Smooth muscle cell (in vitro differentiated cells): ENCODE measurements around the gene LMAN1L. TPM values are rescaled to one million over a fixed set of nuclear protein-coding genes. Genes with fewer than 3 reads are reported as not detected.

Experiments
- DNase-seq: peaks from one replicate; lab custom pipeline; 2025; ENCODE audit not compliant: unreplicated experiment; lab: John Stamatoyannopoulos, UW
- H2AFZ ChIP-seq: fragments of 200-600 bp; sonication (generic); 2 replicates; pipeline ENCODE4 v1.6.0; 2016; ENCODE audit warnings: antibody characterized with exemption, low read depth, mild to moderate bottlenecking
- H3F3A ChIP-seq: fragments of 200-600 bp; sonication (generic); 2 replicates; pipeline ENCODE4 v1.6.0; 2017; ENCODE audit warnings: antibody characterized with exemption, low read depth
- H3K27ac ChIP-seq: fragments of 200-600 bp; sonication (generic); 2 replicates; pipeline ENCODE4 v1.5.1; 2016; ENCODE audit warnings: low read depth, mild to moderate bottlenecking
- H3K27me3 ChIP-seq: fragments of 200-600 bp; sonication (generic); 2 replicates; pipeline ENCODE4 v1.6.1; 2016; ENCODE audit warnings: low read depth, mild to moderate bottlenecking
- H3K36me3 ChIP-seq: fragments of 200-600 bp; sonication (generic); 2 replicates; pipeline ENCODE4 v1.5.1; 2016; ENCODE audit warnings: low read depth
- H3K4me1 ChIP-seq: fragments of 200-600 bp; sonication (generic); 2 replicates; pipeline ENCODE4 v1.5.1; 2016; ENCODE audit warnings: low read depth
- H3K4me2 ChIP-seq: fragments of 200-600 bp; sonication (generic); 2 replicates; pipeline ENCODE4 v1.6.0; 2016; ENCODE audit warnings: mild to moderate bottlenecking
- H3K4me3 ChIP-seq: fragments of 200-600 bp; sonication (generic); 2 replicates; pipeline ENCODE4 v1.5.1; 2016; ENCODE audit warnings: mild to moderate bottlenecking
- H3K79me2 ChIP-seq: fragments of 200-600 bp; sonication (generic); 2 replicates; pipeline ENCODE4 v1.6.0; 2016; ENCODE audit warnings: low read depth, mild to moderate bottlenecking
- H3K9ac ChIP-seq: fragments of 200-600 bp; sonication (generic); 2 replicates; pipeline ENCODE4 v1.6.0; 2016; ENCODE audit warnings: low read depth
- H3K9me3 ChIP-seq: fragments of 200-600 bp; sonication (generic); replicated peaks from 2 replicates; pipeline ENCODE4 v1.5.1; 2016; ENCODE audit warnings: low read depth
- H4K20me1 ChIP-seq: fragments of 200-600 bp; sonication (generic); 2 replicates; pipeline ENCODE4 v1.6.0; 2016; ENCODE audit warnings: low read depth
- CTCF ChIP-seq: fragments of 200-600 bp; sonication (generic); IDR thresholded peaks from 2 replicates; pipeline ENCODE4 v1.5.1; 2017; ENCODE audit warnings: borderline replicate concordance, mild to moderate bottlenecking, antibody characterized with exemption; ENCODE audit not compliant: insufficient read depth, poor library complexity, severe bottlenecking
- WGBS: methylation state at CpG from one replicate; pipeline ENCODE4 v1.1.7; 2016; ENCODE audit warnings: low lambda C conversion rate; 5-methylcytosine and 5-hydroxymethylcytosine counted together
- polyA plus RNA-seq: library from polyadenylated mRNA; unstranded; fragments of >200 nt; fragmentation: Nextera tagmentation; extraction: Ambion mirVana; gene quantifications from 2 replicates; pipeline ENCODE4 v1.2.1, GENCODE V29; 2016
- total RNA-seq: library from RNA; depleted of rRNA; stranded (reverse); fragments of >200 nt; gene quantifications from 2 replicates; pipeline ENCODE4 v1.2.3, GENCODE V29; 2014

The LMAN1L gene
- total and polyA plus RNA-seq, 2 experiments from 2014 or later: not detected

- H3K9me3 ChIP-seq: no peaks in the 10 kb centered on the region
- no peaks in the 10 kb centered on the region for H3K4me1 ChIP-seq
- H3K79me2 ChIP-seq: peaks cover 51% of the 10 kb centered on the region
- TF ChIP-seq CTCF: no peak
- H3K4me2 ChIP-seq: no peak overlapping the region
- no peak overlapping the region for H2AFZ ChIP-seq
- no peak overlapping the region for H3K9ac ChIP-seq
- peaks cover 11% of the 10 kb centered on the region for H3F3A ChIP-seq
- H3K27ac ChIP-seq: no peak overlapping the region
- H3K4me3 ChIP-seq: no peak overlapping the region
- H3K36me3 ChIP-seq: no peaks in the 10 kb centered on the region
- no peaks in the 10 kb centered on the region for H3K27me3 ChIP-seq
- no peak for DNase-seq
- WGBS: 92% methylated on average over 9 of the region's 9 CpGs
- peaks cover 87% of the 10 kb centered on the region for H4K20me1 ChIP-seq
These were observed 17.7 kb upstream of the LMAN1L start for GRCh38 chr15:74794970-74795349.

- no peaks in the 10 kb centered on the region for H3K9me3 ChIP-seq
- H3F3A ChIP-seq: no peaks in the 10 kb centered on the region
- H3K36me3 ChIP-seq: no peaks in the 10 kb centered on the region
- no peak for TF ChIP-seq CTCF
- no peak overlapping the region for H3K9ac ChIP-seq
- H3K27me3 ChIP-seq: no peaks in the 10 kb centered on the region
- no peak for DNase-seq
- no peak overlapping the region for H3K27ac ChIP-seq
- peaks cover 47% of the 10 kb centered on the region for H3K79me2 ChIP-seq
- no peak overlapping the region for H3K4me3 ChIP-seq
- 91% methylated on average over 14 of the region's 14 CpGs for WGBS
- no peak overlapping the region for H2AFZ ChIP-seq
- no peak overlapping the region for H3K4me2 ChIP-seq
- peaks cover 80% of the 10 kb centered on the region for H4K20me1 ChIP-seq
- H3K4me1 ChIP-seq: no peaks in the 10 kb centered on the region
These were observed 16.5 kb upstream of the LMAN1L start for GRCh38 chr15:74795966-74796625.

DNA sequence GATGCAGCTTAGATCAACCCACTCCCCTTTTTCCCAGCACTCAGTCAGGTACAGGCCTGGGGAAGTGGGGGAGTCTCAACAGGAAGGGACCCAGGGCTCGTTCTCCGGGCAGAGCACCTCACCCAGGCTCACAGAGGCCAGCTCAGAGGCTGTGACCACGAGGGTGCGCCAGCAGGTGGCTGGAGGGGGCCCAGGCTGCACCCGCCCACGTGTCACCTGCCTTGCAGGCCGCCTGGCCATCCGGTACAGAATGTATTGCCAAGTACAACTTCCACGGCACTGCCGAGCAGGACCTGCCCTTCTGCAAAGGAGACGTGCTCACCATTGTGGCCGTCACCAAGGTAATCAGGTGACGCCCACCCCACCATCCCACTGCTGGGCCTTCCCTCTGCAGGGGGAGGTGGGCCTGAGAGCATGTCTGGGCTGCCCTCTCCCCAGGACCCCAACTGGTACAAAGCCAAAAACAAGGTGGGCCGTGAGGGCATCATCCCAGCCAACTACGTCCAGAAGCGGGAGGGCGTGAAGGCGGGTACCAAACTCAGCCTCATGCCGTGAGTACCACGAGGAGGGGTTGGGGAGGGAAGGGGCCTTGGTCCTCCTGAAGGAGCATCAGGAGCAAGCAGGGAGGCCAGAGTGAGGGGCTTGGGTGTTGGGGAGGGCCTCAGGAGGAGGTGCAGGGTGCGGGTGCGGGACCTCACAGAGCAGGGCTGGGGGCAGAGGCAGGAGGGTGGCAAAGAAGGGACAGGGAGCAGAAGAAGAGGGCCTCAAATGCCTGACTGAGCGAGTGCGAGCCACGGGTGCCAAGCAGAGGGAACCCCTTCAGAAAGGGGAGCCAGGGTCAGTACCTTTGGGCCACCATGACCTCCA is 14.0 kb upstream of the LMAN1L start:
- no peak overlapping the region for H3K4me2 ChIP-seq
- H3K27me3 ChIP-seq: no peaks in the 10 kb centered on the region
- no peaks in the 10 kb centered on the region for H3K4me1 ChIP-seq
- H3K27ac ChIP-seq: no peak overlapping the region
- H3K79me2 ChIP-seq: peaks cover 23% of the 10 kb centered on the region
- no peaks in the 10 kb centered on the region for H3F3A ChIP-seq
- DNase-seq: no peak
- H3K36me3 ChIP-seq: no peaks in the 10 kb centered on the region
- H3K4me3 ChIP-seq: no peak overlapping the region
- WGBS: 94% methylated on average over 25 of the region's 25 CpGs
- H4K20me1 ChIP-seq: peaks cover 55% of the 10 kb centered on the region
- H3K9me3 ChIP-seq: no peaks in the 10 kb centered on the region
- no peak overlapping the region for H2AFZ ChIP-seq
- H3K9ac ChIP-seq: no peak overlapping the region
- TF ChIP-seq CTCF: no peak
